ENCODE data around the gene ZNF705A. TPM values are rescaled to one million over a fixed set of nuclear protein-coding genes. Genes with fewer than 3 reads are reported as not detected.
"Not testable (repeated sequence)": the region's sequence is repeated elsewhere in the genome, so short reads cannot be mapped to it uniquely, and the experiment has no call there.

Gene ZNF705A
- total and polyA plus RNA-seq, 2 donors = 0.05 TPM; not detected in 1

- 91% methylated on average over 8 of the region's 8 CpGs for WGBS
- H3K27ac ChIP-seq (ENCODE audit: low read depth in 1 of 2, low read length in 1 of 2); H3K4me3 ChIP-seq (ENCODE audit: low read length in 2 of 2): not testable (repeated sequence)
Observed at GRCh38 chr12:8141647-8142046, 15.2 kb upstream of the ZNF705A start.

GRCh38 chr12:8143261-8143660 lies 13.6 kb upstream of the ZNF705A start:
- Histone ChIP-seq H3K4me3 (ENCODE audit: low read length in 2 of 2) (no peak overlapping the region), H3K27me3 (ENCODE audit: control insufficient read depth in 2 of 2, insufficient read depth in 1 of 2, low read length in 1 of 2) (peaks cover 0 to 11% of the 10 kb centered on the region in 2 donors), H3K4me1 (ENCODE audit: control insufficient read depth in 2 of 2, insufficient read depth in 2 of 2, low read length in 2 of 2) (no peaks in the 10 kb centered on the region), H3K9me3 (ENCODE audit: control insufficient read depth in 2 of 2, insufficient read depth in 1 of 2, low read length in 1 of 2) (no peaks in the 10 kb centered on the region), H3K27ac (ENCODE audit: low read depth in 1 of 2, low read length in 1 of 2) (no peak overlapping the region), H3K36me3 (ENCODE audit: control insufficient read depth in 2 of 2, insufficient read depth in 2 of 2, low read length in 1 of 2) (no peaks in the 10 kb centered on the region)
- no peak for DNase-seq (ENCODE audit: low read depth in 6 of 9, low spot score in 9 of 9)

More at GRCh38 chr12:8141647-8142046, 15.2 kb upstream of the ZNF705A start:
- not testable (repeated sequence) for H3K9me3 ChIP-seq (ENCODE audit: control insufficient read depth in 2 of 2, insufficient read depth in 1 of 2, low read length in 1 of 2); H3K4me1 ChIP-seq (ENCODE audit: control insufficient read depth in 2 of 2, insufficient read depth in 2 of 2, low read length in 2 of 2); DNase-seq (ENCODE audit: low read depth in 6 of 9, low spot score in 9 of 9); H3K27me3 ChIP-seq (ENCODE audit: control insufficient read depth in 2 of 2, insufficient read depth in 1 of 2, low read length in 1 of 2); H3K36me3 ChIP-seq (ENCODE audit: control insufficient read depth in 2 of 2, insufficient read depth in 2 of 2, low read length in 1 of 2)

DNA sequence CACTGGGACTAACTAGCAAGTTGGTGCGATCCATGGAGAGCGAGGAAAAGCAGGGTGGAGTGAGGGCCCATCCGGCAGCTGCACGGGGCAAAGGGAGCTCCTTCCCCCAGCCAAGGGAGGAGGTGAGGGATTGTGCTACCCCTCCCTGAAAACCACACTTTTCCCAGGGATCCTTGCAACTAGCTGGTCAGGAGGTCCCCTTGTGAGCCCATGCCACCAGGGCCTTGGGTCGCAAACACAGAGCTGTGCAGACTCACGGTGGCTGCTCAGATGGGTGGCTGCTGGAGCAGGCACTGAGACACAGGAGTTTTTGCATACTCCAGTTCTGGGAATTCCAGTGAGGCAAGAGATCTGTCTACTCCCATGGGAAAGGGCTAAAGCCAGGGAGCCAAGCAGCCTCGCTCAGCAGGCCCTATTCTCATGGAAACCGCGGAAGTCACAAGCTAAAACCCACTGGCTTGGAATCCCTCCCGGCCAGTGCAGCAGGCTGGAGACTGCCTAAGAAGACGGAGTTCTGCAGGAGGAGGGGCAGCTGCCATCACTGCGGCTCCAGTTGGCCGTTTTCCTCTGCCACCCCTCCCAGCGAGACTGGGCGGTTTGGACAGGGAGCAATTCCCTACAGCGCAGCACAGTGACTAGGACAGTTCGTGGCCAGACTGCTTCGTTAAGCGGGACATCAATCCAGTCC lies 10.9 kb upstream of the ZNF705A start:
- WGBS = 95% methylated on average over 19 of the region's 19 CpGs
- H3K27me3 ChIP-seq (ENCODE audit: control insufficient read depth in 2 of 2, insufficient read depth in 1 of 2, low read length in 1 of 2) = peaks cover 0 to 11% of the 10 kb centered on the region in 2 donors
- no peaks in the 10 kb centered on the region for H3K4me1 ChIP-seq (ENCODE audit: control insufficient read depth in 2 of 2, insufficient read depth in 2 of 2, low read length in 2 of 2)
- no peaks in the 10 kb centered on the region for H3K9me3 ChIP-seq (ENCODE audit: control insufficient read depth in 2 of 2, insufficient read depth in 1 of 2, low read length in 1 of 2)
- no peaks in the 10 kb centered on the region for H3K36me3 ChIP-seq (ENCODE audit: control insufficient read depth in 2 of 2, insufficient read depth in 2 of 2, low read length in 1 of 2)
- no peak overlapping the region for H3K27ac ChIP-seq (ENCODE audit: low read depth in 1 of 2, low read length in 1 of 2)
- DNase-seq (ENCODE audit: low read depth in 6 of 9, low spot score in 9 of 9) = no peak
- H3K4me3 ChIP-seq (ENCODE audit: low read length in 2 of 2) = no peak overlapping the region

- Histone ChIP-seq H3K9me3 (ENCODE audit: control insufficient read depth in 2 of 2, insufficient read depth in 1 of 2, low read length in 1 of 2) (no peaks in the 10 kb centered on the region), H3K4me1 (ENCODE audit: control insufficient read depth in 2 of 2, insufficient read depth in 2 of 2, low read length in 2 of 2) (no peaks in the 10 kb centered on the region), H3K36me3 (ENCODE audit: control insufficient read depth in 2 of 2, insufficient read depth in 2 of 2, low read length in 1 of 2) (no peaks in the 10 kb centered on the region), H3K27ac (ENCODE audit: low read depth in 1 of 2, low read length in 1 of 2) (no peak overlapping the region), H3K27me3 (ENCODE audit: control insufficient read depth in 2 of 2, insufficient read depth in 1 of 2, low read length in 1 of 2) (peaks cover 0 to 11% of the 10 kb centered on the region in 2 donors), H3K4me3 (ENCODE audit: low read length in 2 of 2) (no peak overlapping the region)
- DNase-seq (ENCODE audit: low read depth in 6 of 9, low spot score in 9 of 9) = no peak
- WGBS = 94% methylated on average over 4 of the region's 4 CpGs
Observed at GRCh38 chr12:8146442-8146771, 10.4 kb upstream of the ZNF705A start.

DNA sequence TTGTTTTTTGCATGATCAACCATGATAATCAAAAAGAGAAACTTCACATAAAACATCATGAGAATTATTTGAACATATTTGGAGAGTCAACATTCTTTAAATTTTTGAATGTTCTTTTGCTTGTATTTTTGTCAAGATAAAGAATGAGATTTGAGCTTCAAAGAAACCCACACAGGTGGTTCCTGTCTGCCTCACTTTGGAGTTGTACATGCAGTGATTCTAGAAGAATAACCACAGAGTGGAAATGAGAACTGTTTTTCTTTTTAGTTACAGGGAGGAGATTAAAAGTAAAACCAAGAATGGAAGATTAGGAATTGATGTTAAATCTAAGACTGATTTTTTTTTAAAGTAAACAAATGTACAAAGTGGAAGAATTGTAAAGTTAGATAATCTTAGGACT lies 2.3 kb upstream of the ZNF705A start:
- H3K4me1 ChIP-seq (ENCODE audit: control insufficient read depth in 2 of 2, insufficient read depth in 2 of 2, low read length in 2 of 2) = peaks cover 0 to 7% of the 10 kb centered on the region in 2 donors
- no peak overlapping the region for H3K4me3 ChIP-seq (ENCODE audit: low read length in 2 of 2)
- no peak overlapping the region for H3K27ac ChIP-seq (ENCODE audit: low read depth in 1 of 2, low read length in 1 of 2)
- peak; percentile 17 to 81 (median 50) for DNase-seq (ENCODE audit: low read depth in 6 of 9, low spot score in 9 of 9)
- H3K36me3 ChIP-seq (ENCODE audit: control insufficient read depth in 2 of 2, insufficient read depth in 2 of 2, low read length in 1 of 2) = no peaks in the 10 kb centered on the region
- peaks cover 3 to 19% of the 10 kb centered on the region in 2 donors for H3K27me3 ChIP-seq (ENCODE audit: control insufficient read depth in 2 of 2, insufficient read depth in 1 of 2, low read length in 1 of 2)
- H3K9me3 ChIP-seq (ENCODE audit: control insufficient read depth in 2 of 2, insufficient read depth in 1 of 2, low read length in 1 of 2) = no peaks in the 10 kb centered on the region

DNA sequence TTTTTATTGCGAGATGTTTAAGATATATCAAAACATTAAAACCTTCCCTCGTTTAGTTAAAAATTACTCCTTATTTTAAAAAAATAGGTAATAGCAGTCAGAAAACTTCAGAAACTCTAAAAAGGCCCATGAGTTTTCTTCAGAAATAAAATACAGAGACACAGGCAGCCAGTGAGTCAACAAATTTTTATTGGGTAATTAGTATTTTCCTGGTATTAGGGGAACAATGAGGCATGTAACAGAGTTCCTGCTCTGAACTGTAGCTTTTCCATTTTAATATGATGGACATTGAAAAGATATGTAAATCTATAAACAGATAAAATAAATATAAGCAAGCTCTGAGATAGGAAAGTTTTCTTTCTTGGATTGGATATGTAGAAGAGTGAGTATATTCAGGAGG lies 399 bp upstream of the ZNF705A start:
- no peaks in the 10 kb centered on the region for H3K36me3 ChIP-seq (ENCODE audit: control insufficient read depth in 2 of 2, insufficient read depth in 2 of 2, low read length in 1 of 2)
- peaks cover 0 to 7% of the 10 kb centered on the region in 2 donors for H3K4me1 ChIP-seq (ENCODE audit: control insufficient read depth in 2 of 2, insufficient read depth in 2 of 2, low read length in 2 of 2)
- H3K27ac ChIP-seq (ENCODE audit: low read depth in 1 of 2, low read length in 1 of 2) = no peak overlapping the region
- H3K27me3 ChIP-seq (ENCODE audit: control insufficient read depth in 2 of 2, insufficient read depth in 1 of 2, low read length in 1 of 2) = peaks cover 3 to 19% of the 10 kb centered on the region in 2 donors
- H3K4me3 ChIP-seq (ENCODE audit: low read length in 2 of 2) = no peak overlapping the region
- DNase-seq (ENCODE audit: low read depth in 6 of 9, low spot score in 9 of 9) = no peak
- WGBS = 100% methylated on average over 2 of the region's 2 CpGs
- H3K9me3 ChIP-seq (ENCODE audit: control insufficient read depth in 2 of 2, insufficient read depth in 1 of 2, low read length in 1 of 2) = no peaks in the 10 kb centered on the region

- Histone ChIP-seq H3K27ac (ENCODE audit: low read depth in 1 of 2, low read length in 1 of 2) (peak overlapping the region in 1 of 2 donors; percentile 4), H3K27me3 (ENCODE audit: control insufficient read depth in 2 of 2, insufficient read depth in 1 of 2, low read length in 1 of 2) (peaks cover 3 to 19% of the 10 kb centered on the region in 2 donors), H3K4me1 (ENCODE audit: control insufficient read depth in 2 of 2, insufficient read depth in 2 of 2, low read length in 2 of 2) (peaks cover 0 to 7% of the 10 kb centered on the region in 2 donors), H3K36me3 (ENCODE audit: control insufficient read depth in 2 of 2, insufficient read depth in 2 of 2, low read length in 1 of 2) (no peaks in the 10 kb centered on the region), H3K4me3 (ENCODE audit: low read length in 2 of 2) (no peak overlapping the region), H3K9me3 (ENCODE audit: control insufficient read depth in 2 of 2, insufficient read depth in 1 of 2, low read length in 1 of 2) (no peaks in the 10 kb centered on the region)
- DNase-seq (ENCODE audit: low read depth in 6 of 9, low spot score in 9 of 9) = no peak
Observed at GRCh38 chr12:8157484-8158198, 826 bp downstream of the ZNF705A start.

- DNase-seq (ENCODE audit: low read depth in 6 of 9, low spot score in 9 of 9); H3K27ac ChIP-seq (ENCODE audit: low read depth in 1 of 2, low read length in 1 of 2); H3K9me3 ChIP-seq (ENCODE audit: control insufficient read depth in 2 of 2, insufficient read depth in 1 of 2, low read length in 1 of 2); H3K4me1 ChIP-seq (ENCODE audit: control insufficient read depth in 2 of 2, insufficient read depth in 2 of 2, low read length in 2 of 2); H3K36me3 ChIP-seq (ENCODE audit: control insufficient read depth in 2 of 2, insufficient read depth in 2 of 2, low read length in 1 of 2); H3K27me3 ChIP-seq (ENCODE audit: control insufficient read depth in 2 of 2, insufficient read depth in 1 of 2, low read length in 1 of 2); H3K4me3 ChIP-seq (ENCODE audit: low read length in 2 of 2): not testable (repeated sequence)
- 100% methylated on average over 2 of the region's 2 CpGs for WGBS
Observed at GRCh38 chr12:8172911-8173310, 16.1 kb downstream of the ZNF705A start.

- H3K27me3 ChIP-seq (ENCODE audit: control insufficient read depth in 2 of 2, insufficient read depth in 1 of 2, low read length in 1 of 2); H3K4me1 ChIP-seq (ENCODE audit: control insufficient read depth in 2 of 2, insufficient read depth in 2 of 2, low read length in 2 of 2); H3K9me3 ChIP-seq (ENCODE audit: control insufficient read depth in 2 of 2, insufficient read depth in 1 of 2, low read length in 1 of 2); H3K36me3 ChIP-seq (ENCODE audit: control insufficient read depth in 2 of 2, insufficient read depth in 2 of 2, low read length in 1 of 2): not testable (repeated sequence)
- H3K4me3 ChIP-seq (ENCODE audit: low read length in 2 of 2) = peak overlapping the region; percentile 54 to 55
- DNase-seq (ENCODE audit: low read depth in 6 of 9, low spot score in 9 of 9) = peak; percentile 13 to 67 (median 43)
- under 1% methylated on average over 41 of the region's 43 CpGs for WGBS
- peak overlapping the region in 1 of 2 donors; percentile 42 for H3K27ac ChIP-seq (ENCODE audit: low read depth in 1 of 2, low read length in 1 of 2)
Observed at GRCh38 chr12:8179989-8180585, 23.3 kb downstream of the ZNF705A start.
